ENCODE results near the gene P2RX3. TPM values are rescaled to one million over a fixed set of nuclear protein-coding genes. Genes with fewer than 3 reads are reported as not detected.
A peak's percentile ranks its signal among the peaks of the same experiment; 100 is the strongest.

Gene P2RX3
- total and polyA plus RNA-seq, 2 experiments from 2014 or later = not detected

GRCh38 chr11:57324154-57324885 lies 13.8 kb upstream of the P2RX3 start:
- TF ChIP-seq EZH2 (IDR thresholded peaks at IDR 0.05; ENCODE audit: borderline replicate concordance) (no peak), CTCF (IDR thresholded peaks at IDR 0.05; ENCODE audit: poor library complexity) (no peak), EZH2phosphoT487 (IDR thresholded peaks at IDR 0.05; ENCODE audit: low read depth, severe bottlenecking, unreplicated experiment) (no peak)
- H3K4me3 ChIP-seq = peak overlapping the region; percentile 88
- no peaks in the 10 kb centered on the region for H3K9me3 ChIP-seq (ENCODE audit: low read depth)
- H3K36me3 ChIP-seq (replicated peaks; ENCODE audit: insufficient read depth, low read depth) = no peaks in the 10 kb centered on the region
- H3K27me3 ChIP-seq = no peaks in the 10 kb centered on the region
- H2AFZ ChIP-seq = peak overlapping the region; percentile 36
- H3K27ac ChIP-seq = peak overlapping the region; percentile 95
- DNase-seq (ENCODE audit: low spot score) = peak; percentile 81
- H3K4me1 ChIP-seq (ENCODE audit: insufficient read depth) = peaks cover 38% of the 10 kb centered on the region
- H3K4me2 ChIP-seq = peak overlapping the region; percentile 95
- H3K9me2 ChIP-seq (replicated peaks; ENCODE audit: insufficient read depth) = no peaks in the 10 kb centered on the region
- H4K20me1 ChIP-seq (ENCODE audit: insufficient read depth, poor library complexity, severe bottlenecking) = peaks cover 13% of the 10 kb centered on the region
- H3K79me2 ChIP-seq = peaks cover 42% of the 10 kb centered on the region
- 2% methylated on average over 15 of the region's 64 CpGs for WGBS (ENCODE audit: low lambda C conversion rate, missing lambda C conversion rate)

- Histone ChIP-seq H3K27ac (peak within 1 kb of the TSS; percentile 95), H3K27me3 (no peaks in the 10 kb centered on the region), H3K4me2 (peak within 1 kb of the TSS; percentile 95), H3K4me1 (ENCODE audit: insufficient read depth) (peaks cover 38% of the 10 kb centered on the region), H3K79me2 (peaks cover 34% of the 10 kb centered on the region), H3K9me3 (ENCODE audit: low read depth) (no peaks in the 10 kb centered on the region), H2AFZ (peak within 1 kb of the TSS; percentile 48), H4K20me1 (ENCODE audit: insufficient read depth, poor library complexity, severe bottlenecking) (peaks cover 13% of the 10 kb centered on the region), H3K4me3 (peak within 1 kb of the TSS; percentile 88), H3K9me2 (replicated peaks; ENCODE audit: insufficient read depth) (no peaks in the 10 kb centered on the region), H3K36me3 (replicated peaks; ENCODE audit: insufficient read depth, low read depth) (no peaks in the 10 kb centered on the region)
- TF ChIP-seq CTCF (IDR thresholded peaks at IDR 0.05; ENCODE audit: poor library complexity) = no peak
- no peak for TF ChIP-seq EZH2 (IDR thresholded peaks at IDR 0.05; ENCODE audit: borderline replicate concordance)
- TF ChIP-seq EZH2phosphoT487 (IDR thresholded peaks at IDR 0.05; ENCODE audit: low read depth, severe bottlenecking, unreplicated experiment) = no peak
- peak; percentile 99 for DNase-seq (ENCODE audit: low spot score)
- 2% methylated on average over 51 of the region's 61 CpGs for WGBS (ENCODE audit: low lambda C conversion rate, missing lambda C conversion rate)
These were observed 13.0 kb upstream of the P2RX3 start, which contains the start of gene TNKS1BP1 for GRCh38 chr11:57324886-57325734. Gene TNKS1BP1, minus strand, starts transcription at chr11:57324952. Its CDS starts 3,067 bp downstream, at chr11:57321885.

- 11% methylated on average over 6 of the region's 6 CpGs for WGBS (ENCODE audit: low lambda C conversion rate, missing lambda C conversion rate)
- no peaks in the 10 kb centered on the region for H3K9me3 ChIP-seq (ENCODE audit: low read depth)
- peaks cover 28% of the 10 kb centered on the region for H3K79me2 ChIP-seq
- no peak for TF ChIP-seq EZH2 (IDR thresholded peaks at IDR 0.05; ENCODE audit: borderline replicate concordance)
- no peak for TF ChIP-seq CTCF (IDR thresholded peaks at IDR 0.05; ENCODE audit: poor library complexity)
- no peak for TF ChIP-seq EZH2phosphoT487 (IDR thresholded peaks at IDR 0.05; ENCODE audit: low read depth, severe bottlenecking, unreplicated experiment)
- peak overlapping the region; percentile 6 for H3K4me3 ChIP-seq
- H3K4me1 ChIP-seq (ENCODE audit: insufficient read depth) = peaks cover 36% of the 10 kb centered on the region
- H3K27me3 ChIP-seq = no peaks in the 10 kb centered on the region
- H2AFZ ChIP-seq = peak overlapping the region; percentile 48
- H3K9me2 ChIP-seq (replicated peaks; ENCODE audit: insufficient read depth) = no peaks in the 10 kb centered on the region
- H3K27ac ChIP-seq = peak overlapping the region; percentile 95
- no peaks in the 10 kb centered on the region for H3K36me3 ChIP-seq (replicated peaks; ENCODE audit: insufficient read depth, low read depth)
- peaks cover 9% of the 10 kb centered on the region for H4K20me1 ChIP-seq (ENCODE audit: insufficient read depth, poor library complexity, severe bottlenecking)
- peak overlapping the region; percentile 80 for H3K4me2 ChIP-seq
- peak; percentile 73 for DNase-seq (ENCODE audit: low spot score)
These were observed 12.5 kb upstream of the P2RX3 start for GRCh38 chr11:57325735-57326048.
